HepG2 (cell line): ENCODE data around the gene SFXN5. TPM values are rescaled to one million over a fixed set of nuclear protein-coding genes. Genes with fewer than 3 reads are reported as not detected.
A peak's percentile ranks its signal among the peaks of the same experiment; 100 is the strongest.

Experiments
- AHDC1 ChIP-seq: sonication (generic); formaldehyde crosslinking; IDR thresholded peaks from 2 replicates; pipeline ENCODE4 v1.5.1; 2020; ENCODE audit warnings: mild to moderate bottlenecking, missing genetic modification reagents, borderline replicate concordance
- DBP ChIP-seq: sonication (generic); formaldehyde crosslinking; IDR thresholded peaks from 2 replicates; pipeline ENCODE4 v1.4.0; 2020; ENCODE audit warnings: missing genetic modification reagents; ENCODE audit errors: not compliant biosample characterization
- DPF2 ChIP-seq: sonication (generic); formaldehyde crosslinking; IDR thresholded peaks from 2 replicates; pipeline ENCODE4 v1.4.0; 2020; ENCODE audit warnings: mild to moderate bottlenecking, low read depth, missing genetic modification reagents, borderline replicate concordance
- ETS1 ChIP-seq: sonication (generic); formaldehyde crosslinking; IDR thresholded peaks from 2 replicates; pipeline ENCODE4 v1.4.0; 2020; ENCODE audit warnings: missing genetic modification reagents
- GPBP1L1 ChIP-seq: sonication (generic); formaldehyde crosslinking; IDR thresholded peaks from 2 replicates; pipeline ENCODE4 v1.5.0; 2020; ENCODE audit warnings: mild to moderate bottlenecking, missing genetic modification reagents
- HINFP ChIP-seq: sonication (generic); formaldehyde crosslinking; IDR thresholded peaks from 2 replicates; pipeline ENCODE4 v1.4.0; 2020; ENCODE audit warnings: low read depth, mild to moderate bottlenecking, missing genetic modification reagents
- HNF4G ChIP-seq, 2 experiments: sonication (generic) in 1 of 2; formaldehyde crosslinking in 1 of 2; IDR thresholded peaks; 2 replicates each; pipeline versions ENCODE4 v1.4.0 to v1.6.1; 2011 to 2020; ENCODE audit warnings: borderline replicate concordance in 2 of 2, low read depth in 2 of 2, mild to moderate bottlenecking in 2 of 2, low read length in 1 of 2, missing genetic modification reagents in 1 of 2, moderate library complexity in 1 of 2
- HOXA3 ChIP-seq: sonication (generic); formaldehyde crosslinking; IDR thresholded peaks from 2 replicates; pipeline ENCODE4 v1.5.0; 2020; ENCODE audit warnings: missing genetic modification reagents
- KLF13 ChIP-seq: sonication (generic); formaldehyde crosslinking; IDR thresholded peaks from 2 replicates; pipeline ENCODE4 v1.4.0; 2020; ENCODE audit warnings: mild to moderate bottlenecking, missing genetic modification reagents
- LBX2 ChIP-seq: sonication (generic); formaldehyde crosslinking; IDR thresholded peaks from 2 replicates; pipeline ENCODE4 v1.5.0; 2020; ENCODE audit warnings: missing genetic modification reagents, mild to moderate bottlenecking, borderline replicate concordance
- MBD4 ChIP-seq: IDR thresholded peaks from 2 replicates; pipeline ENCODE4 v1.6.1; 2012; ENCODE audit warnings: low read length, inconsistent platforms, borderline replicate concordance
- MTERF4 ChIP-seq: sonication (generic); formaldehyde crosslinking; IDR thresholded peaks from 2 replicates; pipeline ENCODE4 v1.8.0; 2023; ENCODE audit warnings: mild to moderate bottlenecking, missing genetic modification reagents
- PAF1 ChIP-seq: IDR thresholded peaks from 2 replicates; pipeline ENCODE4 v1.6.1; 2016; ENCODE audit warnings: missing genetic modification reagents, missing compliant biosample characterization
- ZKSCAN5 ChIP-seq: sonication (generic); formaldehyde crosslinking; IDR thresholded peaks from 2 replicates; pipeline ENCODE4 v1.5.1; 2020; ENCODE audit warnings: mild to moderate bottlenecking, missing genetic modification reagents
- ZNF350 ChIP-seq: sonication (generic); formaldehyde crosslinking; IDR thresholded peaks from 2 replicates; pipeline ENCODE4 v1.4.0; 2020; ENCODE audit warnings: mild to moderate bottlenecking, low read depth, missing genetic modification reagents, borderline replicate concordance
- polyA plus RNA-seq, 8 experiments: library from polyadenylated mRNA; depleted of rRNA in 3 of 8; stranded (reverse) in 7 of 8; unstranded in 1 of 8; fragments of >200 nt; fragmentation: Illumina TruSeq in 4 of 8; extraction: Trizol in 4 of 8; gene quantifications; 2 replicates each; pipeline versions ENCODE4 v1.2.1 to v1.2.3, GENCODE V29; 2011 to 2016; ENCODE audit warnings: low read depth in 4 of 8, missing spikeins in 1 of 8, mixed read lengths in 1 of 8; ENCODE audit not compliant: insufficient read depth in 1 of 8
- total RNA-seq, 5 experiments: library from RNA; depleted of rRNA; stranded (reverse); fragments of >200 nt; fragmentation: Illumina TruSeq; extraction: Trizol; gene quantifications; 2 replicates each; pipeline ENCODE4 v1.2.3, GENCODE V29; 2016; ENCODE audit warnings: low read depth in 1 of 5

The SFXN5 gene
- total and polyA plus RNA-seq, 2 of the 13 experiments (the other 11 are each of a cell fraction or from before 2014, with no cell fraction given), result 34.9 to 37.4 TPM

GRCh38 chr2:73000808-73001570, 70.5 kb downstream of the SFXN5 start (continued):
- peak; percentile 76; the same call in 1 of the 2 replicates for TF ChIP-seq HINFP
- TF ChIP-seq AHDC1 (CRISPR knock-in tag), result peak; percentile 82; the same call in 1 of the 2 replicates
- TF ChIP-seq DPF2, result peak; percentile 97
- TF ChIP-seq DBP, result no peak
- no peak for TF ChIP-seq MBD4
- TF ChIP-seq KLF13 (CRISPR knock-in tag), result no peak
- no peak for TF ChIP-seq LBX2
- TF ChIP-seq HOXA3, result peak; percentile 95
- peak; percentile 7; the same call in 1 of the 2 replicates for TF ChIP-seq ZKSCAN5
- TF ChIP-seq ZNF350 (CRISPR knock-in tag), result peak; percentile 97
- TF ChIP-seq ETS1 (CRISPR knock-in tag), result no peak
- TF ChIP-seq HNF4G (IDR thresholded peaks at IDR 0.05; ENCODE audit: borderline replicate concordance, low read depth, low read length), result peak; percentile 99
- TF ChIP-seq HNF4G (CRISPR knock-in tag; IDR thresholded peaks at IDR 0.05; ENCODE audit: borderline replicate concordance, low read depth), result peak; percentile 100
- TF ChIP-seq GPBP1L1 (CRISPR knock-in tag), result no peak
- TF ChIP-seq PAF1 (CRISPR knock-in tag), result no peak
- peak; percentile 83 for TF ChIP-seq MTERF4 (CRISPR knock-in tag)
